Neural cell (in vitro differentiated cells): ENCODE measurements around the gene JDP2. TPM values are rescaled to one million over a fixed set of nuclear protein-coding genes. Genes with fewer than 3 reads are reported as not detected.

ENCODE experiments used
- H2AFZ ChIP-seq: fragments of 200-600, 300-800 bp; sonication (generic), shearing (Covaris generic); 2 replicates; pipeline ENCODE4 v1.6.0; 2014; ENCODE audit warnings: low read depth, mild to moderate bottlenecking, antibody characterized with exemption, low read length, moderate library complexity
- H3F3A ChIP-seq: fragments of 200-600 bp; shearing (Covaris generic); 2 replicates; pipeline ENCODE4 v1.6.1; 2016; ENCODE audit warnings: mild to moderate bottlenecking, moderate library complexity, mixed read lengths, antibody characterized with exemption, low read length; ENCODE audit not compliant: insufficient read depth, poor library complexity, severe bottlenecking
- H3K27ac ChIP-seq: fragments of 200-600, 300-800 bp; sonication (generic), shearing (Covaris generic); 2 replicates; pipeline ENCODE4 v1.5.1; 2014; ENCODE audit warnings: mild to moderate bottlenecking, low read length, moderate library complexity
- H3K27me3 ChIP-seq: fragments of 300-800, 200-600 bp; sonication (generic), shearing (Covaris generic); 2 replicates; pipeline ENCODE4 v1.6.0; 2014; ENCODE audit warnings: mild to moderate bottlenecking, low read depth, low read length, moderate library complexity; ENCODE audit not compliant: insufficient read depth
- H3K36me3 ChIP-seq: fragments of 300-800, 200-600 bp; sonication (generic), shearing (Covaris generic); 2 replicates; pipeline ENCODE4 v1.5.1; 2014; ENCODE audit warnings: mild to moderate bottlenecking, antibody characterized with exemption, low read length, moderate library complexity; ENCODE audit not compliant: insufficient read depth
- H3K4me2 ChIP-seq: fragments of 300-800, 200-600 bp; sonication (generic), shearing (Covaris generic); 2 replicates; pipeline ENCODE4 v1.6.0; 2014; ENCODE audit warnings: mild to moderate bottlenecking, low read length
- H3K4me3 ChIP-seq: fragments of 300-800, 200-600 bp; sonication (generic), shearing (Covaris generic); 2 replicates; pipeline ENCODE4 v1.5.1; 2014; ENCODE audit warnings: mild to moderate bottlenecking, low read length, moderate library complexity
- H3K79me2 ChIP-seq: fragments of 200-600 bp; shearing (Covaris generic); replicated peaks from 2 replicates; pipeline ENCODE4 v1.6.0; 2014; ENCODE audit warnings: mild to moderate bottlenecking, low read length, moderate library complexity; ENCODE audit not compliant: insufficient read depth
- H3K9ac ChIP-seq: fragments of 300-800, 200-600 bp; sonication (generic), shearing (Covaris generic); 2 replicates; pipeline ENCODE4 v1.6.1; 2016; ENCODE audit warnings: mild to moderate bottlenecking, low read length, mixed read lengths
- H3K9me2 ChIP-seq: fragments of 200-600 bp; shearing (Covaris generic); 2 replicates; pipeline ENCODE4 v1.6.1; 2016; ENCODE audit warnings: mild to moderate bottlenecking, low read length, mixed read lengths; ENCODE audit not compliant: insufficient read depth
- H3K9me3 ChIP-seq: fragments of 200-600, 300-800 bp; sonication (generic), shearing (Covaris generic); 2 replicates; pipeline ENCODE4 v1.6.1; 2016; ENCODE audit warnings: mild to moderate bottlenecking, mixed run types, low read length, moderate library complexity, mixed read lengths
- H4K20me1 ChIP-seq: fragments of 200-600 bp; shearing (Covaris generic); 2 replicates; pipeline ENCODE4 v1.6.1; 2016; ENCODE audit warnings: mild to moderate bottlenecking, mixed run types; ENCODE audit not compliant: insufficient read depth
- CTCF ChIP-seq: fragments of 450-650 bp; IDR thresholded peaks from 2 replicates; pipeline ENCODE4 v1.5.1; 2014; ENCODE audit warnings: antibody characterized with exemption, mild to moderate bottlenecking, moderate library complexity; ENCODE audit not compliant: poor library complexity, severe bottlenecking
- EP300 ChIP-seq: fragments of 450-650 bp; conservative IDR thresholded peaks from 2 replicates; pipeline ENCODE4 v1.6.1; 2014; ENCODE audit warnings: antibody characterized with exemption, mild to moderate bottlenecking, moderate library complexity; ENCODE audit not compliant: poor library complexity, severe bottlenecking
- EZH2 ChIP-seq: fragments of 200-600, 300-800 bp; shearing (Covaris generic), sonication (generic); IDR thresholded peaks from 2 replicates; pipeline ENCODE4 v1.6.1; 2014; ENCODE audit warnings: antibody characterized with exemption, low read length, borderline replicate concordance, mild to moderate bottlenecking; ENCODE audit not compliant: insufficient read depth, poor library complexity, severe bottlenecking
- MXI1 ChIP-seq: fragments of 450-650 bp; conservative IDR thresholded peaks from 2 replicates; pipeline ENCODE4 v1.6.1; 2014; ENCODE audit warnings: antibody characterized with exemption, mild to moderate bottlenecking; ENCODE audit not compliant: poor library complexity, severe bottlenecking
- POLR2AphosphoS5 ChIP-seq: IDR thresholded peaks from 2 replicates; pipeline ENCODE4 v1.6.1; 2012
- RAD21 ChIP-seq: fragments of 450-650 bp; conservative IDR thresholded peaks from 2 replicates; pipeline ENCODE4 v1.6.1; 2014; ENCODE audit warnings: antibody characterized with exemption, mild to moderate bottlenecking, moderate library complexity
- REST ChIP-seq: IDR thresholded peaks from 2 replicates; pipeline ENCODE4 v1.6.1; 2012; ENCODE audit warnings: borderline replicate concordance
- SMC3 ChIP-seq: fragments of 450-650 bp; conservative IDR thresholded peaks from 2 replicates; pipeline ENCODE4 v1.6.1; 2014; ENCODE audit warnings: antibody characterized with exemption, mild to moderate bottlenecking, moderate library complexity; ENCODE audit not compliant: poor library complexity
- TAF1 ChIP-seq: IDR thresholded peaks from 2 replicates; pipeline ENCODE4 v1.6.1; 2012; ENCODE audit warnings: low read depth
- polyA plus RNA-seq: library from polyadenylated mRNA; depleted of rRNA; stranded (reverse); fragments of >200 nt; gene quantifications from 2 replicates; pipeline ENCODE4 v1.2.3, GENCODE V29; 2014

JDP2 gene
- polyA plus RNA-seq, 1 donor from 2014 or later, result 20.3 TPM

GRCh38 chr14:75428230-75429104 is 645 bp downstream of the JDP2 start:
- Histone ChIP-seq H3K4me3 (peak overlapping the region; percentile 73), H2AFZ (no peak overlapping the region), H3K27ac (no peak overlapping the region), H3K9ac (peak overlapping the region; percentile 71), H3K79me2 (no peaks in the 10 kb centered on the region), H4K20me1 (no peaks in the 10 kb centered on the region), H3K9me2 (no peaks in the 10 kb centered on the region), H3K9me3 (peaks cover 4% of the 10 kb centered on the region), H3K36me3 (no peaks in the 10 kb centered on the region), H3F3A (no peaks in the 10 kb centered on the region), H3K4me2 (peak overlapping the region; percentile 48), H3K27me3 (peaks cover 18% of the 10 kb centered on the region)
- TF ChIP-seq CTCF (no peak), TAF1 (no peak), SMC3 (no peak), REST (no peak), EZH2 (no peak), POLR2AphosphoS5 (no peak), EP300 (no peak), RAD21 (no peak), MXI1 (no peak)

- Histone ChIP-seq H3K4me3 (peak overlapping the region; percentile 73), H4K20me1 (no peaks in the 10 kb centered on the region), H3K9me3 (no peaks in the 10 kb centered on the region)
Observed at GRCh38 chr14:75429562-75429961, 1.7 kb downstream of the JDP2 start.

More at GRCh38 chr14:75429562-75429961, 1.7 kb downstream of the JDP2 start:
- TF ChIP-seq REST (no peak), CTCF (no peak), SMC3 (no peak)
- Histone ChIP-seq H3K36me3 (no peaks in the 10 kb centered on the region), H3K9ac (no peak overlapping the region), H3K27ac (no peak overlapping the region), H3K79me2 (no peaks in the 10 kb centered on the region), H3F3A (no peaks in the 10 kb centered on the region), H3K27me3 (peaks cover 18% of the 10 kb centered on the region), H3K4me2 (no peak overlapping the region), H2AFZ (no peak overlapping the region), H3K9me2 (no peaks in the 10 kb centered on the region)
